Stimulated activated CD4-positive, alpha-beta T cell treated with anti-CD3 and anti-CD28 coated beads, Interleukin-1b, Interleukin-23, amount 100 ng/mL, for 1 hour (primary cell): ENCODE results near the gene EBF3.

Experiments
- DNase-seq, 2 donors: peaks; one replicate each; pipeline ENCODE4 v3.0.0-alpha.2; 2020; ENCODE audit warnings: low read depth in 2 of 2

EBF3 gene

GRCh38 chr10:129942936-129943715 lies 20.9 kb downstream of the EBF3 start:
- no peak for DNase-seq

GRCh38 chr10:129942391-129942790 lies 21.7 kb downstream of the EBF3 start:
- DNase-seq = no peak

GRCh38 chr10:129942019-129942277 lies 22.1 kb downstream of the EBF3 start:
- DNase-seq = no peak

GRCh38 chr10:129941199-129942018 lies 22.7 kb downstream of the EBF3 start:
- no peak for DNase-seq

- DNase-seq = no peak
These were observed 23.4 kb downstream of the EBF3 start for GRCh38 chr10:129940617-129941198.

- DNase-seq = no peak
These were observed 24.4 kb downstream of the EBF3 start for GRCh38 chr10:129939416-129940275.

GRCh38 chr10:129938460-129938859 lies 25.6 kb downstream of the EBF3 start:
- DNase-seq = no peak

- no peak for DNase-seq
These were observed 26.7 kb downstream of the EBF3 start for GRCh38 chr10:129937351-129937751.

GRCh38 chr10:129936923-129937300 lies 27.2 kb downstream of the EBF3 start:
- DNase-seq = no peak

GRCh38 chr10:129936266-129936922 lies 27.7 kb downstream of the EBF3 start:
- DNase-seq = no peak

GRCh38 chr10:129935867-129936152 lies 28.3 kb downstream of the EBF3 start:
- no peak for DNase-seq

- DNase-seq = no peak
These were observed 28.8 kb downstream of the EBF3 start for GRCh38 chr10:129935102-129935866.

GRCh38 chr10:129934196-129934925 lies 29.7 kb downstream of the EBF3 start:
- DNase-seq = no peak

GRCh38 chr10:129933456-129934092 lies 30.5 kb downstream of the EBF3 start:
- no peak for DNase-seq

- DNase-seq = no peak
These were observed 31.2 kb downstream of the EBF3 start for GRCh38 chr10:129932751-129933433.

GRCh38 chr10:129932182-129932581 lies 31.9 kb downstream of the EBF3 start:
- no peak for DNase-seq

GRCh38 chr10:129929343-129930292 lies 34.5 kb downstream of the EBF3 start:
- DNase-seq = no peak
